ENCODE measurements around the gene DBR1.

DBR1 gene

GRCh38 chr3:138174421-138175131 lies at the start of gene DBR1:
DBR1 (minus strand) TSS chr3:138174921; CDS start chr3:138174795, 126 bp downstream.
- DNase-seq (ENCODE audit: low read depth in 2 of 2, low spot score in 1 of 2), result peak; percentile 18 to 43

GRCh38 chr3:138222942-138223287 lies 48.2 kb upstream of the DBR1 start:
- DNase-seq (ENCODE audit: low read depth in 2 of 2, low spot score in 1 of 2), result no peak

GRCh38 chr3:138222131-138222941 lies 47.6 kb upstream of the DBR1 start:
- no peak for DNase-seq (ENCODE audit: low read depth in 2 of 2, low spot score in 1 of 2)

GRCh38 chr3:138220788-138221187 lies 46.1 kb upstream of the DBR1 start:
- no peak for DNase-seq (ENCODE audit: low read depth in 2 of 2, low spot score in 1 of 2)

- no peak for DNase-seq (ENCODE audit: low read depth in 2 of 2, low spot score in 1 of 2)
These were observed 45.5 kb upstream of the DBR1 start for GRCh38 chr3:138220242-138220641.

- DNase-seq (ENCODE audit: low read depth in 2 of 2, low spot score in 1 of 2), result no peak
These were observed 44.5 kb upstream of the DBR1 start for GRCh38 chr3:138219255-138219654.

GRCh38 chr3:138213398-138214085 lies 38.8 kb upstream of the DBR1 start:
- no peak for DNase-seq (ENCODE audit: low read depth in 2 of 2, low spot score in 1 of 2)

GRCh38 chr3:138210528-138210927 lies 35.8 kb upstream of the DBR1 start:
- no peak for DNase-seq (ENCODE audit: low read depth in 2 of 2, low spot score in 1 of 2)

GRCh38 chr3:138206196-138206595 lies 31.5 kb upstream of the DBR1 start:
- DNase-seq (ENCODE audit: low read depth in 2 of 2, low spot score in 1 of 2), result no peak

GRCh38 chr3:138205527-138205926 lies 30.8 kb upstream of the DBR1 start:
- DNase-seq (ENCODE audit: low read depth in 2 of 2, low spot score in 1 of 2), result no peak

- no peak for DNase-seq (ENCODE audit: low read depth in 2 of 2, low spot score in 1 of 2)
These were observed 29.2 kb upstream of the DBR1 start for GRCh38 chr3:138203938-138204337.

- DNase-seq (ENCODE audit: low read depth in 2 of 2, low spot score in 1 of 2), result no peak
These were observed 28.4 kb upstream of the DBR1 start for GRCh38 chr3:138202945-138203701.

- DNase-seq (ENCODE audit: low read depth in 2 of 2, low spot score in 1 of 2), result no peak
These were observed 25.7 kb upstream of the DBR1 start for GRCh38 chr3:138200424-138200823.

- no peak for DNase-seq (ENCODE audit: low read depth in 2 of 2, low spot score in 1 of 2)
These were observed 25.1 kb upstream of the DBR1 start for GRCh38 chr3:138199851-138200250.

- DNase-seq (ENCODE audit: low read depth in 2 of 2, low spot score in 1 of 2), result no peak
These were observed 22.8 kb upstream of the DBR1 start for GRCh38 chr3:138197524-138197923.

GRCh38 chr3:138197058-138197457 lies 22.3 kb upstream of the DBR1 start:
- no peak for DNase-seq (ENCODE audit: low read depth in 2 of 2, low spot score in 1 of 2)

- DNase-seq (ENCODE audit: low read depth in 2 of 2, low spot score in 1 of 2), result no peak
These were observed 21.3 kb upstream of the DBR1 start for GRCh38 chr3:138196023-138196422.

- DNase-seq (ENCODE audit: low read depth in 2 of 2, low spot score in 1 of 2), result no peak
These were observed 20.8 kb upstream of the DBR1 start for GRCh38 chr3:138195481-138195880.

GRCh38 chr3:138188013-138188730 lies 13.5 kb upstream of the DBR1 start:
- DNase-seq (ENCODE audit: low read depth in 2 of 2, low spot score in 1 of 2), result no peak

- DNase-seq (ENCODE audit: low read depth in 2 of 2, low spot score in 1 of 2), result no peak
These were observed 12.7 kb upstream of the DBR1 start, which contains the start of gene ARMC8 for GRCh38 chr3:138187296-138188012. ARMC8 (plus strand) TSS chr3:138187301; CDS start chr3:138187555, 254 bp downstream.

Measured in stimulated activated CD8-positive, alpha-beta memory T cell treated with anti-CD3 and anti-CD28 coated beads, Interleukin-4, amount 100 ng/mL, for 1 hour (primary cell).